ENCODE results near the gene ANKH.

- no peak for TF ChIP-seq CTCF (IDR thresholded peaks at IDR 0.05)
- TF ChIP-seq POLR2A (IDR thresholded peaks at IDR 0.05) = no peak
Measured at GRCh38 chr5:14756478-14756877, 115.1 kb downstream of the ANKH start.
